ENCODE data around the gene TMEM30B. TPM values are rescaled to one million over a fixed set of nuclear protein-coding genes. Genes with fewer than 3 reads are reported as not detected.

The TMEM30B gene
- total and polyA plus RNA-seq, 9 of the 15 experiments (the other 6 are each of a cell fraction or from before 2014, with no cell fraction given) = 0.04 TPM; not detected in 8

- no peak for TF ChIP-seq PATZ1 (CRISPR knock-in tag; IDR thresholded peaks at IDR 0.05; ENCODE audit: borderline replicate concordance)
Observed at GRCh38 chr14:61296719-61297502, 15.8 kb upstream of the TMEM30B start (continued).

- BruUV-seq (replicated peaks) = no TSS peak
- TF ChIP-seq LCOR (CRISPR knock-in tag; IDR thresholded peaks at IDR 0.05) = no peak
- TF ChIP-seq KLF1 (tag; IDR thresholded peaks at IDR 0.05) = no peak
- no peak for TF ChIP-seq PTRF (tag; IDR thresholded peaks at IDR 0.05)
- TF ChIP-seq HNRNPUL1 (IDR thresholded peaks at IDR 0.05; ENCODE audit: low read length) = no peak
- TF ChIP-seq CCAR2 (IDR thresholded peaks at IDR 0.05; ENCODE audit: low read depth, low read length) = no peak
- no peak for TF ChIP-seq ZNF143 (CRISPR knock-in tag; IDR thresholded peaks at IDR 0.05)
- no peak for TF ChIP-seq TFAM (CRISPR knock-in tag; conservative IDR thresholded peaks at IDR 0.05)
- no peak for TF ChIP-seq HCFC1 (IDR thresholded peaks at IDR 0.05; ENCODE audit: low read depth, low read length)
- no peak for TF ChIP-seq CREBBP (IDR thresholded peaks at IDR 0.05; ENCODE audit: low read depth, low read length)
- no peak for TF ChIP-seq ZNF384 (IDR thresholded peaks at IDR 0.05; ENCODE audit: low read depth, low read length)
- TF ChIP-seq ZBTB49 (CRISPR knock-in tag; IDR thresholded peaks at IDR 0.05; ENCODE audit: borderline replicate concordance) = no peak
- TF ChIP-seq ZBTB8A (IDR thresholded peaks at IDR 0.05; ENCODE audit: partially characterized antibody) = no peak
- no peak for TF ChIP-seq MBD1 (CRISPR knock-in tag; IDR thresholded peaks at IDR 0.05)
- no peak for TF ChIP-seq U2AF2 (optimal IDR thresholded peaks at IDR 0.05; ENCODE audit: low read depth, low read length)
Observed at GRCh38 chr14:61296151-61296550, 15.0 kb upstream of the TMEM30B start.

More at GRCh38 chr14:61296151-61296550, 15.0 kb upstream of the TMEM30B start:
- intact Hi-C loops (cut with micrococcal nuclease) (loop anchor here (10.0 kb wide), 1 partner anchor 539 kb away; no protein-coding TSS in a partner anchor), in situ Hi-C loops (cut with MboI) (loop anchor here (25.0 kb wide), 1 partner anchor 816 kb away; no protein-coding TSS in a partner anchor)
- H3K27me3 ChIP-seq (ENCODE audit: control insufficient read depth in 2 of 2, insufficient read depth in 2 of 2, low read length in 2 of 2) = no peaks in the 10 kb centered on the region
- H3K4me1 ChIP-seq (replicated peaks in 1 of 2; ENCODE audit: control insufficient read depth in 2 of 2, insufficient read depth in 2 of 2, low read length in 2 of 2) = no peaks in the 10 kb centered on the region
- no peak overlapping the region for H2AFZ ChIP-seq (ENCODE audit: low read depth, low read length)
- no peaks in the 10 kb centered on the region for H3K79me2 ChIP-seq (ENCODE audit: control insufficient read depth, insufficient read depth, low read length)
- H3K4me2 ChIP-seq (ENCODE audit: insufficient read depth, low read length) = no peak overlapping the region
- ATAC-seq = no peak
- H3K9ac ChIP-seq (ENCODE audit: insufficient read depth in 1 of 2, low read depth in 2 of 2, low read length in 2 of 2) = no peak overlapping the region
- no peaks in the 10 kb centered on the region for H4K20me1 ChIP-seq (replicated peaks; ENCODE audit: control insufficient read depth, insufficient read depth, low read length)
- POLR2A ChIA-PET = no interaction called here
- H3K36me3 ChIP-seq (ENCODE audit: control insufficient read depth, insufficient read depth, low read length) = no peaks in the 10 kb centered on the region
- no peaks in the 10 kb centered on the region for H3K9me1 ChIP-seq (ENCODE audit: control insufficient read depth, insufficient read depth, low read length)
- CTCF ChIA-PET (ENCODE audit: low intra/inter-chr PET ratio) = no interaction called here
- no peak for FAIRE-seq
- no peak for DNase-seq (ENCODE audit: extremely low read depth in 1 of 4, low spot score in 3 of 4)
- H3K27ac ChIP-seq (ENCODE audit: extremely low read depth, low read depth, low read length) = no peak overlapping the region
- H3K4me3 ChIP-seq = no peak overlapping the region
- H3K9me3 ChIP-seq (replicated peaks; ENCODE audit: control insufficient read depth, insufficient read depth, low read depth, low read length) = no peaks in the 10 kb centered on the region
- WGBS (ENCODE audit: insufficient coverage, low coverage, missing lambda C conversion rate) = 0% methylated on average over 3 of the region's 3 CpGs

Data from K562 (cell line).